GM19025 (cell line): ENCODE data around the gene TMEM156.
"Not testable (repeated sequence)": the region's sequence is repeated elsewhere in the genome, so short reads cannot be mapped to it uniquely, and the experiment has no call there.

Experiments used
- ATAC-seq: cut with Tn5 transposase; IDR thresholded peaks from one replicate; pipeline ENCODE4 v1.9.1; 2021; ENCODE audit warnings: mild to moderate bottlenecking, low read depth, moderate library complexity; ENCODE audit not compliant: unreplicated experiment

The TMEM156 gene

GRCh38 chr4:39044364-39044955 is 12.3 kb upstream of the TMEM156 start:
- ATAC-seq: peak; percentile 79

- ATAC-seq: no peak
These were observed 11.7 kb upstream of the TMEM156 start for GRCh38 chr4:39043861-39044363.

- ATAC-seq: no peak
These were observed 11.1 kb upstream of the TMEM156 start for GRCh38 chr4:39043058-39043860.

- ATAC-seq: no peak
These were observed 10.2 kb upstream of the TMEM156 start for GRCh38 chr4:39042366-39042765.

GRCh38 chr4:39039108-39039507 is 6.9 kb upstream of the TMEM156 start:
- no peak for ATAC-seq

- ATAC-seq: no peak
These were observed 5.7 kb upstream of the TMEM156 start for GRCh38 chr4:39037941-39038340.

- no peak for ATAC-seq
These were observed 5.2 kb upstream of the TMEM156 start for GRCh38 chr4:39037491-39037825.

- ATAC-seq: no peak
These were observed 4.0 kb upstream of the TMEM156 start for GRCh38 chr4:39036172-39036571.

- ATAC-seq: not testable (repeated sequence)
These were observed 604 bp downstream of the TMEM156 start for GRCh38 chr4:39031590-39032020.

GRCh38 chr4:39030725-39031124 is 1.5 kb downstream of the TMEM156 start:
- ATAC-seq: no peak

GRCh38 chr4:39029752-39030694 is 2.2 kb downstream of the TMEM156 start:
- ATAC-seq: no peak

GRCh38 chr4:39026096-39026495 is 6.1 kb downstream of the TMEM156 start:
- no peak for ATAC-seq

GRCh38 chr4:39025552-39026085 is 6.6 kb downstream of the TMEM156 start:
- ATAC-seq: no peak

GRCh38 chr4:39024311-39024865 is 7.8 kb downstream of the TMEM156 start:
- no peak for ATAC-seq

- no peak for ATAC-seq
These were observed 9.2 kb downstream of the TMEM156 start for GRCh38 chr4:39023059-39023458.

- no peak for ATAC-seq
These were observed 10.0 kb downstream of the TMEM156 start for GRCh38 chr4:39022241-39022640.

GRCh38 chr4:39021631-39022030 is 10.6 kb downstream of the TMEM156 start:
- no peak for ATAC-seq

GRCh38 chr4:39020130-39020529 is 12.1 kb downstream of the TMEM156 start:
- ATAC-seq: no peak

- ATAC-seq: no peak
These were observed 18.2 kb downstream of the TMEM156 start for GRCh38 chr4:39014028-39014427.

- no peak for ATAC-seq
These were observed 27.5 kb downstream of the TMEM156 start for GRCh38 chr4:39004758-39005157.
